IPS-11a (cell line): ENCODE results near the gene MUC5B.

Experiments
- H3K4me3 ChIP-seq: one replicate; pipeline ENCODE4 v1.5.1; 2013; ENCODE audit warnings: low read depth, low read length, control low read depth

The MUC5B gene

DNA sequence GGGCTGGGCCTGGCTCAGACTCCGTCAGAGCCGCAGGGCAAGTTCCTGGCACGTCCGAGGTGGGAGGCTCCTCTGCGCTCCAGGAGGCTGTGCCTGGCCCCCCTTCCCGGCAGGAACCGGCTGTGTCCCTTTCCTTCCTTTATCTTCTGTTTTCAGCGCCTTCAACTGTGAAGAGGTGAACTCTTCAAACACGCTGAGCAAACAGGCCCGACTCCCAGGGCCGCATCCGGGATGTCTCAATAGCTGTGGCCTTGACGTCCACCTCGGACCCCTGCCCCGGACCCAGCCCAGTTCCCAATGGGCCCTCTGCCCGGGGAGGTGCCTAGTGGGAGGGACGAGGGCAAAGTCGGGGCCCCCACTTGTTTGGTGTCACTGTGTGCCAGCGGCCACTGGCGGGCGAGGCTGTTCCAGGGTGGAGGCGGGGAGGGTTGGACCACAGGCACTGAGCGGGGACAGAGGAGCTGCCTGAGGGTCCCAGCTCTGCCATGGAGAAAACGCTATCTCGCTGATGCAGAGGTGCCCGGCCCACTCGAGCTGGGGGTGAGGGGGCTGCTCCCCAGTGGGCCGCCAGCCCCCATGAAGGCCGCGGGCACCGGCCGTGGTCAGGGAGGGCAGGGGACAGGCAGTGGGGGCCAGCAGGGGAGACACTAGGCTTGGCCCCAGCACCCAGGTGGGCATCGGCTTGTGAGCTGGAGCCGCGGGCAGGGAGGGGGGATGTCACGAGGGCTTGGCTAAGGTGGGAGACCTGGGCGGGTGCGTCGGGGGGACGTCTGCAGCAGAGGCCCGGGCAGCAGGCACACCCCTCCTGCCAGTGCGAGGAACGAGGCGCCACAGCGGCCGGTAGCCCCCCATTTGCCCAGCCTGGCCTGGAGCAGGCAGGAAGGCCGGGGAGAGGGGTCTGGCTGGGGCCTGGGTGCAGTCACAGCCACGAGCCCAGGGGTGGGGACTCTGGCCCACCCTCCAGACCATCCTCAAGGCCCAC, 2.7 kb upstream of the MUC5B start:
- no peak overlapping the region for H3K4me3 ChIP-seq

DNA sequence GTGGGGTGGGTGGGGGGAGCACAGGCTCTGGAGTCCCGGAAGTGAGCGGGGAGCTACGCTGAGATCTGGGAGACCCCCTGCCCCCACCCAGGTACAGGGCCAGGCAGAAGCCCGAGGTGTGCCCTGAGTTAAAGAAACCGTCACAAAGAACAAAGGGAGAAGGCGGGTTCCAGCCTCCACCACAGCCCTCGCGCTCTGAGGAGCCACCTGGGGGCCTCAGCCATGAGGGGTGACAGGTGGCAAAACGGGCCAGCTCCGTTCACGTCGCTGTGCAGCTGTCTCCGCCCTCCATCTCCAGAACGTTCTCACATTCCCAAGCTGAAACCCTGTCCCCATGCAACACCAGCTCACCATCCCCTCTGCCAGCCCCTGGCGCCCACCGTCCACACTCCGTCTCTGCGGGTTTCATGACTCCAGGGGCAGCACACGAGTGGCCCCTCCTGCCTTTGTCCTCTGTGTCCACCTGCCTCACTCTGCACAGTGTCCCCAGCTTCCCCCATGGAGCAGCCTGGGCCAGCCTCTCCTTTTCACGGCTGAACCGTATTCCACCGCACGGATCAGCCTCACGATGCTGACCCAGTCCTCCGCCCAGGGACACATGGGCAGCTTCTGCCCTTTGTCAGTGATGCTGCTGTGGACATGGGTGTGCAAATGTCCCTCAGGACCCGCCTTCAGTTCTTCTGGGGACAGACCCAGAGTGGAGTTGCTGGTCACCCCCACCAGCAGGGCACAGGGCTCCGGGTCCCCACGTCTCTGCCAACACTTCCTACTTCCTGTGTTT, 1.7 kb upstream of the MUC5B start:
- no peak overlapping the region for H3K4me3 ChIP-seq

DNA sequence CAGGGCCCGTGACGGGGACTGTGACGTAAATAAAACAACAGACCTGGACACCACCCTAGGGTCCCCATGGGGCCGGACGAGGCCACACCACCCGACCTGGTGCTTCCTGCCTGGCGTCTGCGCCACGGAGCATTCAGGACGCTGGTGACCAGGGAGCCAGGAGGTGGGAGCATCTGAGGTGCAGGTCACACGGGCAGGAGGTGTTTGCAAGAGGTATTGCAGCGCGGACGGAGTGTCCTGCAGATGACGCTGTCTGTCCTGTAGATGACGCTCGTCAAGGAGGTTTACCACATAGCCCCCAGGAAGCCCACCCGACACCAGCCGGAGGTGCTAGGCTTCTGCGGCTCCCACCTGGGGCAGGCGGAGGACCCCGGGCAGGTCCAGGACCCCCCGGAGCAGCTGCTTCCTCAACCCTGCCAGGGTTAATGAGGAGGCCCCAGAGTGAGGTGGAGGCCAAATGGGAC, 986 bp upstream of the MUC5B start:
- H3K4me3 ChIP-seq: no peak overlapping the region

DNA sequence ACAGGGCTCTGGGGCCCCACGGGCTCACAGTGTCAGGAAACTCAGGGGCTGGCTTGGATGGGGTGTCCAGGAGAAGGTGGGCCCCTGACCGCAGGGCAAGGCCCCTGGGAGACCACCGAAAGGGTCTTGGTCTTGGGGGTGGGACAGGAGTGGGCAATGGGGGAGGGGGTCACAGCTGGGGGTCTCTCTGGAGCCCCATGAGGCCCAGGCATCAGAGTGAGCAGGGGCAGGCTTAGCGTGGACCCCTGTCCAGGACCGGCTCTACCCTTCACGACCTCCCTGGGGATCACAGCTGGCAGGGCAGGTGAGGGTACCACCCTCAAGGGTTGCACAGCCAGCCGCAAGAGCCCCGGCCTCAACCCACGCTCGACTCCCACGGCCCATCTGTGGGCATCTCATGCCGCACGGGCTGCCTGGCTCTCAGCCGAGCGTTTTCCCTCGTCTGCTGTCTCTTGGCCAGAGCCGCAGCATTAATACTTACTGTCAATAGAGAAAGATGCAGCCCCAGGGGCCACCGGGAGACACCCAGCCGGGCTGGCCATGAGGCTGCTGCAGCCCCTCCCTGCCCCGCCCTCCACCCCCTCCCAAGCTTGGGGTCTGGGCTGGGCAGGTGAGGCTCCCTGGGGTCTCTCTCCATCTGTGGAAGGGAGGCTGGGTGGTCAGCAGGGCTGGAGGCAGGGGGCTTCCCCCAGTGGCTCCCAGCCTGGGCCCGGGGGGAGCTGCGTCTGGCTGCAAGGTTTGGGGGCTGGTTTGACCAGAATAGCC, 662 bp downstream of the MUC5B start:
- no peak overlapping the region for H3K4me3 ChIP-seq

DNA sequence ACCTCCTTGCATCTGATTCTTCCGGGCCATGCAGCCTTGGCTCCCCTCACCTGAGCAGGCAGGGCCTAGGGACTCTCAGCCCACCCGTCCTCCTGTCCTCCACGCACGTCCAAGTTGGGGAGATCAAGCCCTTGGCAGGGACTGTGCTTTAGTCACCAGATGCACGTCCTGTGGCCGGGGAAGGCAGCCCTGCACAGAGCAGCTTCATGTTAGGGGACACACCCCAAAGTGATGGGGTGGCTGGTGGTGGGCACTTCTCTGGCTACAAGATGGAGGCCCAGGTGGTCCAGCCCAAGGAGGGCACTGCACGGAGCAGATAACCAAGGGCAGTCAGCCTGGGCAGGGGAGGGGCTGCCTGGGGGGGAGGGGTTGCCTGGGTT, 1.2 kb downstream of the MUC5B start:
- H3K4me3 ChIP-seq: no peak overlapping the region

DNA sequence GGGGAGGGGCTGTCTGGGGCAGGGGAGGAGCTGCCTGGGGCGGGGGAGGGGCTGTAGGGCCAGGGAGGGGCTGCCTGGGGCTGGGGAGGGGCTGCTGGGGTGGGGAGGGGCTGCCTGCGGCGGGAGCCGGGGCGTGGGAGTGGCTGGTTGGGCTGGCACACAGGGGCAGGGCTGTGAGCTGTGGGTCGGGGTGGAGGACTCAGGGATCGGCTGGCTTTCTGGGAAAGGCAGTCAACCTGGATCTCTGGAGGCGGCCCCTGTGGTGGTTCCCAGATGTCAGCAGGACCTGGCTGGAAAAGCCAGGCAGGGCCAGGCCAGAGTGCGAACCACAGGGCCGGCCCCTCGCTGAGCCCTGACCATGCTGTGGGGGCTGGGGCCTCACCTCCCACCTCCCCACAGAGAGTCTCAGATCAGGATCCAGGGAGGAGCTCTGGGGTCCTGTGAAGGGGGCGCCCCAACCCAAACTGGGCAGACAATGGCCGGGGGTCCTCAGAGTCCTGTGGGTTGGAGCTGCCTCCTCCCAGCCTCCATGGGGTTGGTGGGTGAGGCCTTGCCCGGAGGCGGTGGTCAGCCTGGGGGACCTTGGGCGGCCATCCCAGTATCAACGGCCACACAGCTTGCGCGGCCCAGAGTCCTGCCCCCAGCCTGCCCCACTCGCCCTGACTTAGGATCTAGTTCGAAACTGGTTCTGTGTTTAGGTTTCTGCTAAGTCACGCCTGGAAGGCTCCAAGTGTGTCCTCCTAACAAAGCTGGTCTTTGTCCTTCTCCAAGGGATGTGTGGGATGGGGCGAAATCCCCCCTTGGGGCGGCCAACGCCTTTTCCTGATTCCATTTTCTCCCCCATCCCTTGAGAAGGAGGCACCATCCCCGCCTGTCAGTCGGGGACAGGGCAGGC, 1.9 kb downstream of the MUC5B start:
- no peak overlapping the region for H3K4me3 ChIP-seq

DNA sequence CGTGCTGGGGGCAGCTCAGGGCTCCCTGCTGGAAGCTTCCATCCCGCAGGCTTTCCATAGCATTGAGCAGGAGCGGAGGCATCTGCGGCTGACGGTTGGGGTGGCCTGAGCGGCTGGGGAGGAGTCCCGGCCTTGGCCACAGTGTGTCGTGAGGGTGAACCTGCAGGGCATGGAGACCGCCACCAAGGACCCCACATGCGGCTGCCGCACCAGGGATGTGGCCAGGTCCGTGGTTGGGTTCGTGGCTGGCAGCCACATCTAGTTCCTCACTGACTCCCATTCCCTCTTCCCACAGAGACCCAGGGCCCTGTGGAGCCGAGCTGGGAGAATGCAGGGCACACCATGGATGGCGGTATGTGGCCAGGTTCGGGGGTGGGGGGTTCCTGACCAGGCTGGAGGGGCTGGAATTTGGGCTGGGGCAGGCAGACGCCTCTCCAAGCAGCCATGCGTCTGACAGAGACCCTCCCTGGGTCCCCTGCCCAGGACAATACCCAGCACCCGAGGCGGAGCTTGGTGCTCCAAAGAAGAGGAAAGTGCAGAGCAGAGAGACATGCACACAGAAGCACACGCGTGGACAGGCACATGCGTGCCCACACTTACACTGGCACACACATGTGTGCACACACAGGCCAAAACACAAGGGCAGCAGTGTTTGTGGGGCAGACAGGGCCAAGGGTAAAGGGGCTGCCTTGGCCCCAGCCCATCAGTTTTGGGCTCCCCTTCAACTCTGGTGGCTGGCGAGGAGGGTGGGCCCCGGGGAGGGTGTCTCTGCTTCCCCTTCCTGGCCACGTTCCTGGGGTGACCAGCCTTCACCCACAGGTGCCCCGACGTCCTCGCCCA, 2.7 kb downstream of the MUC5B start:
- H3K4me3 ChIP-seq: no peak overlapping the region

DNA sequence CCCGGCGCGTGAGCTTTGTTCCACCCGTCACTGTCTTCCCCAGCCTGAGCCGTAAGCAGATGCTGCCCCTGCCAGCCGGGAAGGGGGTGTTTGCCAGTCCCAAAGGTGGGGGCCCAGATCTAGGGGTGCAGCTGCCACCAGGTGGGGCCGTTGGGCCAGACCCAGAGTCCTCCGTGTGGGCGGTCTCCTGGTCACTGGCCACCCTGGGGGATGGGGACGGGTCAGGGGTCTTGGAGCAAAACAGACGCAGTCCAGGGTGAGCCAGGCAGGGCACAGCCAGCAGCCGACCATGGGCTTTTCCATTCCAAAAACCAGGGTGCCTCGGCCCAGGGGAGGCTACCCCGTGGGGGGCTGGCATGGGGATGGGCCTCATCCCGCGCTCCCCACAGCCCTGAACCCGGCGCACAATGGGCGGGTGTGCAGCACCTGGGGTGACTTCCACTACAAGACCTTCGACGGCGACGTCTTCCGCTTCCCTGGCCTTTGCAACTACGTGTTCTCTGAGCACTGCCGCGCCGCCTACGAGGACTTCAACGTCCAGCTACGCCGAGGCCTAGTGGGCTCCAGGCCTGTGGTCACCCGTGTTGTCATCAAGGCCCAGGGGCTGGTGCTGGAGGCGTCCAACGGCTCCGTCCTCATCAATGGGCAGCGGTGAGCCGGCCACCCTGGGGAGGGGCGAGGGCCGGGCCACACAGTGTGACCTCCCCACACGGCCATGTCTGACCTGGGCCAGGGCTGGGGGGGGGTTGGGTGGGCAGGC, 3.5 kb downstream of the MUC5B start:
- H3K4me3 ChIP-seq: no peak overlapping the region

DNA sequence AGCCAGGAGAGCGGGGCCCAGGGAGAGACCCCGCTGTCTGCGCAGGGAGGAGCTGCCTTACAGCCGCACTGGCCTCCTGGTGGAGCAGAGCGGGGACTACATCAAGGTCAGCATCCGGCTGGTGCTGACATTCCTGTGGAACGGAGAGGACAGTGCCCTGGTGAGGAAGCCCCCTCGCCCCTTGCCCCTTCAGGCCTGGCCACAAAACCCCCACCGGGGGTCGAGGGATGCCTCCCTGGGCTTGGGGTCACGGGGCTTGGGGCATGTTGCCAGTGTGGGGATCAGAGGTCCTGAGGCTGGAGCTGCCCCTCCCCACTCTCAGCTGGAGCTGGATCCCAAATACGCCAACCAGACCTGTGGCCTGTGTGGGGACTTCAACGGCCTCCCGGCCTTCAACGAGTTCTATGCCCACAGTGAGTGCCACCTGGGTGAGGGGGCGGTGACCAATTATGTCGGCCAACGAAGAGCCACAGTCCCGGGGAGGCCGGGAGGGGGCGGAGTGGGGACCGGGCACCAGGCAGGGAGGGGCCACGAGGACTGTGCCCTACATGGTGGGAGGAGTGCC, 4.2 kb downstream of the MUC5B start:
- H3K4me3 ChIP-seq: no peak overlapping the region

DNA sequence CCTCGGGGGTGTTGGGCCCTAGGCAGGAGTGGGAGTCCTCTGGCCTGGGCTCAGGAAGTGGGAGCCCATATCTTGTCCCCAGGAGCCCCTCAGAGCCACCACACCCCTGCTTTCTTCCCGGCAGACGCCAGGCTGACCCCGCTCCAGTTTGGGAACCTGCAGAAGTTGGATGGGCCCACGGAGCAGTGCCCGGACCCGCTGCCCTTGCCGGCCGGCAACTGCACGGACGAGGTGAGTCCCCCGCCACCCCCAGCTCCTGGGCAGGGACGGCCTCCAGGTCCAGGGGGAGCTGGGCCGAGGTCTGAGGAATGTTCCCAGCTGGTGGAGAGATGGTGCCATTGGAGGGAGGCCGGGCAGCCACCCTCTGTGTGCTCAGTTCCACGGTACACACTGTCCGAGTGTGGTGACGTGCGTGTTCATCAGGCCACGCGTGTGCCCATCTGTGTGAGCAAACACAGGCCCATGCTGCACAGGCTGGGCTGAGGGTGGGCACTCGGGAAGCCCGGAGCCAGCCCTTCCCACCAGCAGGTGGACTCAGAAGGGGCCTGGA, 4.8 kb downstream of the MUC5B start:
- no peak overlapping the region for H3K4me3 ChIP-seq

DNA sequence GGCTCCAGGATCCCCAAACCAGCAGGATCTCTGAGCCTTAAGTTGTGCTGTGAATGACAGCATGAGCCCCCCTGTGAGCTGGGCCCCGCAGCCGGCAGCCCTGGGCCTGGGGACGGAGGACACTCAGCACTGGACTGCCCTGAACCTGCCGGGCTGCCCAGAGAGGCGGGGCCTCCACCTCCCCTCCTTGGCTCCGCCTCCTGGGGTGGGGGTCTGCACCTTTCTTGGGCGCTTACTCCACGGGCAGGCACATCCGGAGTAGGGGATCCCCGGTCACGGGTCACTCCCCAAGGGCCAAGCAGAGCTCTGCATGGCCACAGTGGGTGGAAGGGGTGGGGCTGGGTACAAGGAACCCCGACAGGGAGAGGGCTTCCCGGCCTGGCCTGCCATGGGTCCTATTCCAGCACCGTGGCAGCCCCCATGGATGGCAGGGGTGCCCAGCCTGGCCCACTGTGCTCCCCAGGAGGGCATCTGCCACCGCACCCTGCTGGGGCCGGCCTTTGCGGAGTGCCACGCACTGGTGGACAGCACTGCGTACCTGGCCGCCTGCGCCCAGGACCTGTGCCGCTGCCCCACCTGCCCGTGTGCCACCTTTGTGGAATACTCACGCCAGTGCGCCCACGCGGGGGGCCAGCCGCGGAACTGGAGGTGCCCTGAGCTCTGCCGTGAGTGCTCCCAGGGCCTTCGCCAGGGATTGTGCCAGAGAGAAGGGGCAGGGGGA, 5.4 kb downstream of the MUC5B start:
- no peak overlapping the region for H3K4me3 ChIP-seq

DNA sequence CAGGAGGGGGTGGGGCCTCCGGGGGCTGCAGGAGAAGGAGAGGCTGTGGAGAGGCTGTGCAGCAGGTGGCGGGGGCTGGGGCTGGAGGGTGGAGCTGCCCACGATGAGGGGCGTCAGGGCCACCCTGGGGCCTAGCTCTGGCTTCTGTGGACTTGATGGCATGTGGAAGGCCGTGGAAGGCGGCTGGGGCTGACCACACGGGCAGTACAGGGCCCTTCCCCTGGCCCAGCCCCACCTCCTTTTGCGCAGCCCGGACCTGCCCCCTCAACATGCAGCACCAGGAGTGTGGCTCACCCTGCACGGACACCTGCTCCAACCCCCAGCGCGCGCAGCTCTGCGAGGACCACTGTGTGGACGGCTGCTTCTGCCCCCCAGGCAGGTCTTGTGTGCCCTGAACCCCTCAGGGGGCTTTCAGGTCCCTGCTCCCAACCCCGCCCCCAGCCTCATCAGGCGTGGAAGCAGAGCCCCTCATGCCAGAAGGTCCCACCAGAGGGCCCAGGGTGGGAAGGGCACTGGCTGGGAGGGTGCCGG, 6.1 kb downstream of the MUC5B start:
- H3K4me3 ChIP-seq: no peak overlapping the region

DNA sequence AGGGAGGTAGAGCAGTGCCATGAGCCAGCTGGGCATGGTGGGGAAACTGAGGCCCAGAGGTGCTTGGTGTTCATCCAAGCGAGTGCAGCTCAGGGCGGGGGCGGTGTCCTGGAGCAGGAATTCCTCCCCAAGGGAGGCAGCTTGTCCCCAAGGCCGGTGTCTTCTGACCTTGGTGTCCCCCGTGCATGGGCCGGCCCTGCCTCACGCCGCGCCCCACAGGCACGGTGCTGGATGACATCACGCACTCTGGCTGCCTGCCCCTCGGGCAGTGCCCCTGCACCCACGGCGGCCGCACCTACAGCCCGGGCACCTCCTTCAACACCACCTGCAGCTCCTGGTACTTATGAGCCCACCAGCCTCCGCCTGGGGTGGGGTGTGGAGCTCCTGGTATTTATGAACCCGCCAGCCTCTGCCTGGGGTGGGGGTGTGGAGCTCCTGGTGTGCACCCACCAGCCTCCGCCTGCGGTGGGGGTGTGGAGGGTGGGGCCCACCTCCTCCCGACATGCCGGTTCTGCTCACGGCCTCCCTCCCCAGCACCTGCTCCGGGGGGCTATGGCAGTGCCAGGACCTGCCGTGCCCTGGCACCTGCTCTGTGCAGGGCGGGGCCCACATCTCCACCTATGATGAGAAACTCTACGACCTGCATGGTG, 6.7 kb downstream of the MUC5B start:
- H3K4me3 ChIP-seq: no peak overlapping the region

DNA sequence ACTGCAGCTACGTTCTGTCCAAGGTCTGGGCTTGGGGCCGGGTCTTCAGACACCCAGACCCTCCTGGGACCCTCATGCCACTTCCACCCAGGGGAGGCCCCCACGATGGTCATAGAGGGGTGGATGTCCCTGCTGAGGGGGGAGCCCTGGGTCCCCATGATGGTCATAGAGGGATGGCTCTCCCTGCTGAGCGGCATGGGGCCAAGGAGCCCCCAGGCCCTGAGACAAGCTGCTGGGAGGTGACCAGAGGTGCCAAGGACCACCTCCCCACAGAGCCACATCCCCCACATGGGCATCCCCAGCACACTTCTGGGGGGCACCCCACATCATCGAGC, 7.2 kb downstream of the MUC5B start:
- no peak overlapping the region for H3K4me3 ChIP-seq

DNA sequence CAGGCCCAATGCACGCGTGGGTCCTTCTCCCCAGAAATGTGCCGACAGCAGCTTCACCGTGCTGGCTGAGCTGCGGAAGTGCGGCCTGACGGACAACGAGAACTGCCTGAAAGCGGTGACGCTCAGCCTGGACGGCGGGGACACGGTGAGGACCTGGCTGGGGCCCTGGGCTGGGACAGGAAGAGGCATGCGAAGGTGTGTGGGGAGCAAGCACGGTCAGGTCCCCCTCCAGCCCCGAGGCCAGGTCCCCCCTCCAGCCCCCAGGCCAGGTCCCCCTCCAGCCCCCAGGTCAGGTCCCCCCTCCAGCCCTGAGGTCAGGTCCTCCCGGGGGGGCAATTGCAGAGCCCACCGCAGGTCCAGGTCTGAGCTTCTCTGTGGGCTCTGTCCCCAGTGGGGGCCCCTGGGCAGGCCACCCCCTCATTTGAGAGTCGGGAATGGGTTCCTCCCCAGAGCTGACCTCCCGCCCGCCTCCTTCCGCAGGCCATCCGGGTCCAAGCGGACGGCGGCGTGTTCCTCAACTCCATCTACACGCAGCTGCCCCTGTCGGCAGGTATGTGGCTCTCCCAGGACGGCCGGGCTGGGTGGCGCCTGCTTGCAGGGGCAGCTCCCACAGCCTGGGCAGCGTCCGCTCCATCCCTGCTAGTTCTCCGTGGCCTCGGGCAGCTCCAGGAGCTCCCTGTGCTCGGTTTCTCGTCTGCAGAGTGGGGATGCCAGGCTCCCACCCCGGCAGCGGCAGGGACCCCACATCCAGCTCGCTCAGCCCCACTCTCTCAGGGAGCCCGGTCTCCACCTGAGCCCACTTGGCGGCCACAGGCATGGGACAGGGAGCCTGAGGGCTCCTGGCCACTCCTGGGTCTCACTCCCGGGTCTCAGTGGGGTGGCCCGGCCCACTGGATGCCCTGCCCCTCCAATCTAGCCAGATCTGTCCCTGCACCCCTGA, 7.9 kb downstream of the MUC5B start:
- H3K4me3 ChIP-seq: no peak overlapping the region
